ENCODE measurements around the gene PACRG.

PACRG gene

GRCh38 chr6:162710936-162711335, 16.8 kb upstream of the PACRG start:
- DNase-seq = no peak

DNA sequence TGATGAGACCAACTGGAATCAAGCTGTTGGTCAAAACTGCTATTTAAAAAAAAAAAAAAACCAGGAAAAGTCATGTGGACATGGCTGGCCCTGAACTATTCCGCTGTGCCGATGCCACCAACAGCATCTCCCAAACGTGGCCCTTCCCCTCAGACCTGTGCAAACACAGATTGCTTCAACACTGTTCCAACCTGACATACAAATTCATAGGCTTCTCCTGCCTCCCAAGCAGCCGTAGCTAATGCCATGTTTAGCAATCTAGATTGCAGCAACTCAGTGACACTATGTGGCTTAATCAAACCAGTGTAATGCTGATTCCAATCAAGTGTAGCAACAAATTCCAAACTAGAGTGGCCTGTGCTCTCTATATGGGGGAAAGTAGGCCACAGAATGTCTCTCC, 16.4 kb upstream of the PACRG start:
- no peak for DNase-seq

DNA sequence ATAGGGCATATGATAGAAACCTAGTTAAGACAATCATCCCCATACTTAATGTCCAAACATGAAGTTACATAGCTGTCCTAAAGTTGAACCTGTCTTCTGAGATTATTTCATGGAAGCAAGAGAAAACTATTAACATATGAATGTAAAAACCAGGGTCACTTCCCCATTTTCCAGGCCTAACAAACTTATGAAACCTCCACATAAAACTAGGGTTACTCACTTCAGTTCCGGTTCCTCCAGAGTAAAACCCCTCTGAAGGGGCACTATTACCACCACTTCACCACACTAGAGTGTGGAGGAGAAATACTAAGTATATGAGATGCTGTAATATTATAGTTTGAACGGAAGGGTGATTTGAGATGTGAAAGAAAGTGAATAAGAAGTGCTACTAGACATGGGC, 15.1 kb upstream of the PACRG start:
- DNase-seq = no peak

DNA sequence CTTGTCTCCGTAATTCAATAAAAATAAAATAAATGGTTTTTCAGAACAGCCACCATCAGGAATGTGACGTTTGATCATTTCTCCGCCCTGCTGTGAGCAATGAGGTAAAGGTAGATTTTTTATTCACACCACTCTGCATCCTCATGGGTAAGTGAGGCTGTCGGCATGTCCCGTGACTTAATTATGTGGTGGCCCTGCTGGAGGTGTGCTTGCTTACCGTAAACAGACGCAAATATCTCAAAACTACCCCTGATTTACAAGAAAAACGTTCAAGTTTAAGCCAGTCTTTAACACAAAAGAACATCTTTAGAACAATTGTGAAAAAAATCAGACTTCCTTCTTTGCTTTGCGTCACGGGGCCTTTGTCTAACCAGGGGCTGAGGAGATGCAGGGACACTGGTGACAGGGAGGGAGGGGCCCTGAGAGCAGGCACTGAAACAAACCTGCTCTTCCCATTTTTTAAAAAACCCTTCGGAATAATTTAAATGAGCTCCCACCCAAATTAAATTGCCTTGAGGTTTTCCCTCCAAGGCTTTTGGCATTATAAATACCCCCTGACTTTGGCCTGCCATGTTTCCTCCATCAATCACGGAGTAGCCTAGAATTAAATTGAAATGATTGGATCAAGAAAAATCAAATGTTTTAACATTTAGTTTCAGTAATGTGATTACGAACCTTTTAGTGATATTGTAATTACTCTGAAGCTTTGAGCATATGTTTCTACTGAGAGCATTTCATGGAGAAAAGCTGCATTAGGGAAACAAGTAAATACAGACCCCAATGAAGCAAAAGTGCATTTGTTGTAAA, 13.6 kb upstream of the PACRG start:
- no peak for DNase-seq

DNA sequence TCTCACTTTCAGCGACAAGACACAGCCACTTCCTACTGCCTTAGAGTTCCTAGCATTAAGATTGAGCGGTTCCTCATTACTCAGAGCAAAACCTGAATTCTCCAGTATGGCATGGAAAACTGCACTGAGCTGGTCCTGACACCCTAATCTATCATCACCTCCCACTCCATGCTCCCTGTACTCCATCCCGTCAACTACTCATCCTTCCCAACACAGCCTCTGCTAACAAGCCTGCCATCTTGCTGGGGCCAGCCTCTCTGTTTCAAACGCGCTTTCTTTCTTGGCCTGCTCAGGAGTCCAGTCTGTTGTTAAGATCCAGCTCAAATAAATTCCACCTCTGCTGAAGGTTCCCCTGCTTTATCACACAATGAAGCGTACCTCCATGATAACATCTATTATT, 12.2 kb upstream of the PACRG start:
- DNase-seq = no peak

- DNase-seq = no peak
Observed at GRCh38 chr6:162719528-162719927, 8.2 kb upstream of the PACRG start.

GRCh38 chr6:162721404-162721687, 6.4 kb upstream of the PACRG start:
- DNase-seq = no peak

DNA sequence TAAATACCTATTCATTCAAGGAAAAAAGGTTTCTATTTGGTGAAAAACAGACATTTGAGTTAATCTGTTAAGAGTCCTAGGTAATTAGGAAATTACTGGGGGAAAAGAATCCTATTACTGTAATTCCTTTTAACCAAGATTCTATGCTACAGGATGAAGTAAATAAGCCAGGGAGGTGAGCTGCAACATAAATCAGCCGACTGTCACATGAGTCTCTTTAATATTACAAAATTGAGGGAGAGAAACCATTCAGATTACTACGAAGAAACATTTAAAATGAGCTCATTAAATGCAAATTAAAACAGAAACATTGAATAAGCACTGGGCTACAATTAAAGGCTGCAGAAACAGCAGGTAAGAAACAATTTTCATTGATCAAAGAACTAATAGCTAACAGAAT, 5.5 kb upstream of the PACRG start:
- DNase-seq = no peak

GRCh38 chr6:162722633-162723032, 5.1 kb upstream of the PACRG start:
- DNase-seq = no peak

- DNase-seq = no peak
Observed at GRCh38 chr6:162726947-162727321, 840 bp upstream of the PACRG start.

- no peak for DNase-seq
Observed at GRCh38 chr6:162728197-162728596, 423 bp downstream of the PACRG start.

- no peak for DNase-seq
Observed at GRCh38 chr6:162728706-162729105, 932 bp downstream of the PACRG start.

GRCh38 chr6:162730502-162730901, 2.7 kb downstream of the PACRG start:
- no peak for DNase-seq

DNA sequence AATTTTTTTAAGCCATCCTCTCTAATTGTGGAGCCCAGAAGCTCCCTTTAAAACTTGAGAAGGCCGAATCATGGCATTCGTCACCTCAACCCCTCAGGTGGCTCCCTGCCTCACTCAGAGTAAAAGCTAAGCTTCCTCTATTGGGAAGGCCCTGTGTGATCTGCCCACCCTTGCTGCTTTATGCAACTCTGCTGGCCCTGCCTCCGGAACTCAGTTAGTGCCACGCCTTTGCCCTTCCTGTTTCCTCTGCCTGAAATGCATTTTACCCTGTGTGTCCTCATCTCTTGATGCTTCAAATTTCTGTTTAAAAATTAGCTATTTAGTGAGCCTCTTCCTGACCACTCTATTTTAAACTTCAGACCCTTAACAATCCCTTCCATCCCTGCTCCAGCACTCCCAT, 5.7 kb downstream of the PACRG start:
- DNase-seq = peak; percentile 4

DNA sequence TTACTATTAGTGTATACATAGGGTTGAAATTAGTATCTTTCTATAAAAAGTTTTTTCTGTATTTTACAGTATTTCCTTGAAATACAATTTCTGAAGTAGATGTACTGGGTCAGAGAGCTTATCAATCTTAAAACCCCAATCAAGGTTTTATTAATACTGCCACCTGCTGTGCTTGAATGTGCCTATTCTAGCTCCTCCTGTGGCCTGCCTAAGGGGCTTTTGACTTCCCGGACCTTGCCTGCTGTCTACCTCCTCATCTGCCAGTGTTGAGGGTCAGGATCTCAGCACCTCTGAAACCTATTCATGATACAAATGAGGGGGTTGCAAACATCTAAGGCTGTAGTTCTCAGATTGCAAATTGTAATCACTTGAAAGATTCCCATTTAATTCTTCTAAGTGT, 9.2 kb downstream of the PACRG start:
- no peak for DNase-seq

DNA sequence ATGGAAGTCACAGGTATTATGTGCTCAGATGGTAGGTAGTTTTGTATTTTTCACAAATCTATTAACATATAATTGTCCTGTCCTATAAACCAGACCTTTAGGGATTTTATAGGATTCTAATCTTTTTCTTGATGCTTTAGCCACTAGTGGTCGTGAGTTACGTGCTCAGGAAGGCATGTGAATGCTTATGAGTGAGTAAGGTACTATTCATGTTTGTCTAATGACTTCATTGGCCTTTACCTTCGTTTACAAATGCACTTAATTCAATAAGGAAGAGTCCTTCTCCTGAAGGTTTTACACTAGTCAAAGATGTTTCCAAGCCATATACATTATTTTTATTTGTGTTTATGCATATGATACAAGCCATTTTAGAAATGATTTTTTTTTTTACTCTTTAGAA, 23.0 kb downstream of the PACRG start:
- no peak for DNase-seq

DNA sequence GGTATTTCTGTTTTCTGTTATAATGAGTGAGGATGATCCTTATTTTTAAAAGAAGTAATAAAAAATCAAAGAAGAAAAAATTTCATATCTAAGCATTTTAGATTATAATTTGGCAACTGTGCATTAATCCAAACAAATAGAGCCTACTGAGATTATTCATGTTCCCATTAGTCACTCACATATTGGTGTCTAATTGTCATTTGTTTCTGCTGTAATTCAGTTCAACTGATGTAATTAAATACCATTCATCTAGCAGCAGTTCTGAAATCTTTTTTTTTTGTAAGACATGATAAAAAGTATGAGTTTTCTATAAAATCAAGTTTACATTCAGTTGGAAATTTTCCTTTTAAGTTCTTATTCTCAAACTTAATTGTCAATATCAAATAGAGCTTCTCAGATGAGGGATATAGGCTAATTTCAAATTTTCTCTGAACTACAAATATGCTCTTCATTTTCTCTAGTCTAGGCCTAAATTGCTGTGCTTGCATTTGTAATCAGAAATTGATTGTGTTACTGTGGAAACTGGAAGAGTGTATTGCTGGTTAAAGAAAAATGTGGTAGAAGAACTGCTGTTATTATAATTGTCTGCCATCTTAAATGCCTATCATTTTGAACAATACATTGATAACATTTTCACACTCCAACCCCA, 23.6 kb downstream of the PACRG start:
- DNase-seq = no peak

- no peak for DNase-seq
Observed at GRCh38 chr6:162753775-162754174, 26.0 kb downstream of the PACRG start.

GRCh38 chr6:162770136-162770535, 42.4 kb downstream of the PACRG start:
- DNase-seq = no peak

DNA sequence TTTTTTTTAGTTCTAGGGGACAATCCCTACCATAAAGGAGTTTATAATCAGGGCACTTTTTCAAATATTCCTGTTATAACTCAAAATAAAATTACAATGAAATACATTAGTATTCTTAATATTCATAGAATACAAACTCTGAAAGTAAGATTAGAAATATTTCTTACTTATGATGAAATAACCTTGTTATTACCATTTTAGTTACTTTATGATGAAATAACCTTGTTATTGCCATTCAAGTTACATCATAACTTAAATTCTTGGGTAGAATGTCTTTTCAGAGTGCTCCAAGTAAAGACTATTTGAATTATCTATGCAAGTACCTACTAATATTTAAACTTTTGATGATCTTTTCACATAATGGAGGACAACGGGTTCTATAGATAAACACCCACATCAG, 43.2 kb downstream of the PACRG start:
- no peak for DNase-seq

DNA sequence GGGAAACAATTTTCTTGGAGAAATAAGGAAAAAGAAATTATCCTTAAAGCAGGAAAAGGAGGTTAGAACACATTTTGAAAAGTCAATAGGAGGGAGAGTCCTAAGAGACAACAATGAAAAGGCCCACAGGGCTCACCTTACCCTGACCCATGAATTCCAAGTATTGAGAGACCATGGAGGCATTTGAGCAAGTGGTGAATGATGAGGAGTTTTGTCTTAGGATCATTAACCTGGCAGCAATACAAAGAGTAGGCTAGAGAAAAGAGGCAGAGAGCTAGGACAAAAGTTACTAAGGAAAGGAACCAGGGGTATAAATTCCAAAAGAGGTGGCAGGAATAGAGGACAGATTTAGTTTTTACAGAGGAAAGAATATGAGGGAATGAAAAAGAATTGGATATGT, 44.7 kb downstream of the PACRG start:
- DNase-seq = no peak

DNA sequence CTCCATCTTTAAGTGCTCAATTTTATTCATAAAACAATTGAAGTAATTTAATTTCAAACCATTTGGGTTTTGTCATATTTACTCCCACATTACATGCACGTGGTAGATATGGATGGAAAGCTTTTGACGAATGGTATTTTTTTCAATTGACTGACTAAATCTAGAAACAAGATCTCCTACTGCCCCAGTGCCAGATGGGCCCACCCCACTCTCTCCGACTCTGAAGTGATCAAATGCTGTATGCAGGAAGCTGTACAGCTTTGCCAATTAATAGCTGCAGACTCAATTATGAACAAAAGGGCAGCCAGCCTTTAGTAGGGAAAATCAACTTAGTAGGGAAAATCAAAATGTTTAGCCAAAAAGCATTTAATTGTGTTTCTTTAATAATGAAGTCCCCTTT, 46.2 kb downstream of the PACRG start:
- no peak for DNase-seq

DNA sequence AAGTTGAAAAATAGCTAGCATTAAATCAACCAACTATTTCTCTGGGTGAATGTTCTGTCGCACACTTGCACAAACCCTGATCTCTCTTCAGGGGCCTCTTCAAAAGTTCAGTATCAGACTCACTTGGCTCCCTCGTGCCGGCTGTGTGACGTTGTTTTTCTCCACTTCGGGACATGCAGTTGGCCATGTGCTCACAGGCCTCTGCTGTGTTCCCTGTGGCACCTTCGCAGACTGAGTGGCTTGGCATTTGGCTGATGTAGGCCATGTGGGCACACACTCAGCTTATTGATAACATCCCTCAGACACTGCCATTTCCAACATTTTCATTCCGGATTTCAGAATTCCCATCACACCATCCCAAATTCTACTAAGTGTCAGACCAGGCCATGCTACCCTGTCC, 49.3 kb downstream of the PACRG start:
- no peak for DNase-seq

- no peak for DNase-seq
Observed at GRCh38 chr6:162778603-162779002, 50.8 kb downstream of the PACRG start.

DNA sequence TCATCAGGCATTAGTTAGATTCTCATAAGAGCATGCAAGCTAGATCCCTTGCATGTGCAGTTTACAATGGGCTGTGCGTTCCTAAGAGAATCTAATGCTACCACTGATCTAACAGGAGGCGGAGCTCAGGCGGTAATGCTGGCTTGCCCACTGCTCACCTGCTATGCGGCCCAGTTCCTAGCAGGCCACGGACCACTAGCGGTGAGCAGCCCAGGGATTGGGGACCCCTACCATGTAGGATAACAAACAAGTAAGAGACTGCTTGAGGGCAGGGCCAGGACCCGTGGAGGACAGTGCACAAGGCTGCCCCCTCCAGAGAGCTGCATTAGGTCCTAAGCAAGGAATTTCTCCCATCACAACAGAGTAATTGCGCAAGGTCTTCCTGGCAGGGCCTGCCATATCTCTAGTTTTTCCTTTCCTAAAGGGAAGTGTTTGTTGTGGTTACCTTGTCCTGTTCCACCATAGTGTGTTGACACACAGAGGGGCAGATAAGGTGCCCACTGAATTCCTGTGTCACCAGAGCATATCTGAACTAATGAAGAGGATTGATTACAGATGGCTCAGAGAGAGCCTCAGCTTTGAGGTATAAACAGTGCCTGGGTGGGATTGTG, 58.0 kb downstream of the PACRG start:
- no peak for DNase-seq

All from stimulated activated CD4-positive, alpha-beta T cell treated with anti-CD3 and anti-CD28 coated beads, Interleukin-12 subunit alpha, Interleukin-12 subunit beta, amount 100 ng/mL, for 4 hours (primary cell).